Stimulated activated naive CD8-positive, alpha-beta T cell treated with anti-CD3 and anti-CD28 coated beads, Interleukin-15, Interleukin-2, amounts not matched to agents 100 ng/mL and 50 ng/mL, for 24 hours (primary cell): ENCODE data around the gene IPO11.
A peak's percentile ranks its signal among the peaks of the same experiment; 100 is the strongest.
"Not testable (repeated sequence)": the region's sequence is repeated elsewhere in the genome, so short reads cannot be mapped to it uniquely, and the experiment has no call there.

Source experiments
- H3K27ac Mint-ChIP-seq: one replicate; pipeline ENCODE4 v1.8.0; 2021; ENCODE audit warnings: mild to moderate bottlenecking, mixed read lengths
- H3K27me3 Mint-ChIP-seq: one replicate; pipeline ENCODE4 v1.8.0; 2021; ENCODE audit warnings: mixed read lengths
- H3K36me3 Mint-ChIP-seq: one replicate; pipeline ENCODE4 v1.8.0; 2021; ENCODE audit warnings: low read depth, mixed read lengths
- H3K4me1 Mint-ChIP-seq: one replicate; pipeline ENCODE4 v1.8.0; 2021; ENCODE audit warnings: low read depth, mixed read lengths
- H3K4me3 Mint-ChIP-seq: one replicate; pipeline ENCODE4 v1.8.0; 2021; ENCODE audit warnings: mild to moderate bottlenecking, mixed read lengths
- H3K9me3 Mint-ChIP-seq: one replicate; pipeline ENCODE4 v1.8.0; 2021; ENCODE audit warnings: mixed read lengths

The IPO11 gene

DNA sequence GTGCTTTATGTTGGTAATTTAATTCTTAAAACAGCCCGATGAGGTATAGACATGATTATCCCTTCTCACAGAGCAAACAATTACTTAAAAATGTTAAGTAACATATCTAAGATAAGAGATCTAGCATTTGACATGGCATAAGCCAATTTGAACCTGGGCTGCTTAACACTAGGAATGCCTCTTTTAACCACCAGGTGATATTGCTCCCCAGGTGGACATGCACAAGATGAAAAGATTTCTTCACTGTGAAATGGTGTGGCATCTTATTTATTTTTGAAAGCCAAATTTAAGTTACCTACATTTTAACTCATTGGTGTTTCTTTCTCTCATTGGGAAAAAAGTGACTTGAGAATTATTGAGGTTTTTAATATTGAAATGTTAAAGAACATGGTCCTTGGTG, 150.3 kb downstream of the IPO11 start:
- no peaks in the 10 kb centered on the region for H3K27me3 Mint-ChIP-seq
- peaks cover 61% of the 10 kb centered on the region for H3K36me3 Mint-ChIP-seq
- H3K4me3 Mint-ChIP-seq: no peak overlapping the region
- H3K4me1 Mint-ChIP-seq: no peaks in the 10 kb centered on the region
- H3K27ac Mint-ChIP-seq: no peak overlapping the region
- H3K9me3 Mint-ChIP-seq: peaks cover 17% of the 10 kb centered on the region

DNA sequence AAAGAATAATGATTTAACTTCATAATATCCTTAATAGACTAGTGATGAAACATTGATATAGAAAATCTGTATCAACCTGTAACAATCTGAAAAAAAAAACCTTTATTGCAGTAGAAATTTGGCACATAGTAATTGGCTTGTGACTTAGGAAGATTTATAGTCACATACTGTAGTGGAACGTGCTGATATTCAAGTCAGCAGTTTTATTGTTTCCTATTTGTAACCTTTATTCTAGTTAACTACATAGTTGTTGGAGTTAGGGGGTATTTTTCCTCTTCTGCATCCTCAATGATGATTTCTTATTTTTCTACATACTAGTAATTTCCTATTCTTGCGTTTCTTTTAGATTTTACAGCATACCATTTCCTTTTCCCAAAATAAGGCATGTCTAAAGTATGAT, 151.5 kb downstream of the IPO11 start:
- H3K4me3 Mint-ChIP-seq: no peak overlapping the region
- no peak overlapping the region for H3K27ac Mint-ChIP-seq
- H3K27me3 Mint-ChIP-seq: no peaks in the 10 kb centered on the region
- H3K4me1 Mint-ChIP-seq: peaks cover 7% of the 10 kb centered on the region
- H3K36me3 Mint-ChIP-seq: peaks cover 69% of the 10 kb centered on the region
- peaks cover 18% of the 10 kb centered on the region for H3K9me3 Mint-ChIP-seq

DNA sequence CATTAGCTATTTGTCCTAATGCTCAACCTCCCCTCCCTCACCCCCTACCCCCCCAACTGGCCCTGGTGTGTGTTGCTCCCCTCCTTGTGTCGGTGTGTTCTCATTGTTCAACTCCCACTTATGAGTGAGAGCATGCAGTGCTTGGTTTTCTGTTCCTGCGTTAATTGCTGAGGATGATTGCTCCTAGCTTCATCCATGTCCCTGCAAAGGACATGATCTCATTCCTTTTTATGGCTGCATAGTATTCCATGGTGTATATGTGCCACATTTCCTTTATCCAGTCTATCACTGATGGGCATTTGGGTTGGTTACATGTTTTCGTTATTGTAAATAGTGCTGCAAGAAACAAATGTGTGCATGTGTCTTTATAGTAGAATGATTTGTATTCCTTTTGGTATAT, 153.2 kb downstream of the IPO11 start:
- Mint-ChIP-seq H3K36me3 (peaks cover 67% of the 10 kb centered on the region), H3K4me1 (peaks cover 15% of the 10 kb centered on the region), H3K9me3 (peaks cover 18% of the 10 kb centered on the region)
- H3K27ac Mint-ChIP-seq, H3K27me3 Mint-ChIP-seq, H3K4me3 Mint-ChIP-seq: not testable (repeated sequence)

DNA sequence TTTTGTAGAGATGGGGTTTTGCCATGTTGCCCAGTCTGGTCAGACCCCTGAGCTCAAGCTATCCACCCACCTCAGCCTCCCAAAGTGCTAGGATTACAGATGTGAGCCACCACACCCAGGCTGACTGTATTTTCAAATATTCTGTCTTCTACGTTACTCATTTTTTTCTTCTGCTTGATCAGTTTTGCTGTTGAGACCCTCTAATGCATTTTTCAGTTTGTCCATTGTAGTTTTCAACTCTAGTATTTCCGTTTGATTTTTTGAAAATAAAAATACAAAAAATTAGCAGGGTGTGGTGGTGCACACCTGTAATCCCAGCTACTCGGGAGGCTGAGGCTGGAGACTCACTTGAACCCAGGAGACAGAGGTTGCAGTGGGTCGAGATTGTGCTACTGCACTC, 155.6 kb downstream of the IPO11 start:
- no peak overlapping the region for H3K27ac Mint-ChIP-seq
- no peak overlapping the region for H3K4me3 Mint-ChIP-seq
- peaks cover 66% of the 10 kb centered on the region for H3K36me3 Mint-ChIP-seq
- no peaks in the 10 kb centered on the region for H3K27me3 Mint-ChIP-seq
- H3K9me3 Mint-ChIP-seq: peaks cover 18% of the 10 kb centered on the region
- peaks cover 15% of the 10 kb centered on the region for H3K4me1 Mint-ChIP-seq

DNA sequence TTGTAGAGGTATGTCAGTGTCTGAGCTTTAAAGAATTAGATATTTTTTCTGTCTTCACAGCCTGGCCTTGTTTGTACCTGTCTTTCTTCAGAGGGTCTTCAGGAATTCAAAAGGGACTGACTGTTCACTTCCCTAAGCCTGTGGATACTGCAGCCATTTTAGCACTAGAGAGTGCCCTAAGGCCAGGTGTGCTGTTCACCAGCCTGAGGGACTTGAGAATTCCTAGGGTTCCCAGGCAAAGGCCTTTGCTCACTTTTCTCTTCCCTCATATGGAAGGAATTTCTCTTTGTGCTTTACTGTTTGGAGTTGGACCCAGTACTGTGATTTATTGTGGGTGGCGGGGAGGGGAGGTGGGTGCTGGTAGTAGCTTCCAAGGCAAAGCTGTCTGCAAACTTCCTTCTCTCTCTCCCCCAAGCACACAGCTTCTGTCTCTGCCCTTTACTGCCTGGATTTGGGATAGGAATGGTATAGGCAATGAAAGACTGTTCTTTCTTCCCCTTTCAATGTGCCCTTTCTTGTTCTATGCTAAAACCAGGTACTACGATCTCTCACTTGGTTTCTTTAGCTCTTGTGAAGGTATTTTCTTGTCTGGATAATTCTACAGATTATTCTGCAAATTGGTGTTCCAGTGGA, 156.4 kb downstream of the IPO11 start:
- peak overlapping the region; percentile 74 for H3K27ac Mint-ChIP-seq

DNA sequence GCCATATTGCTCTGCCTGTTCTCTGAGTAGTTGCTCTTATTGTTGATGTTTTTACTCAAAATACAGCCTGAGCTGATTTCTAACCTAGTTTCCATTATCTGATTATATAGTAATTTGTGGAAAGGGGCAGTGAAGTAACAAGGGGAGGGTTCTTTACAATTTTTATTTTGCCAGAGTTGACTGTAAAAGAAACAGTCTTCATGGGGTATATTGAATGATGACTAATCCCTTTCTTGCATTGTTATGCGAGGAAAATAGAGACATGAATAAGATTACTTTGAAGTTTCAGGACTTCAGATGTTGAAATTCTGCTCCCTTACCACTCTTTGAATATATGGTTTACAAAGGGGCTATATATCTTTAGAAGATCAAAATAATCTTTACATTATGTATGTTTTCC, 156.9 kb downstream of the IPO11 start:
- Mint-ChIP-seq H3K9me3 (peaks cover 18% of the 10 kb centered on the region), H3K4me1 (peaks cover 21% of the 10 kb centered on the region), H3K4me3 (no peak overlapping the region), H3K36me3 (peaks cover 59% of the 10 kb centered on the region), H3K27me3 (no peaks in the 10 kb centered on the region), H3K27ac (peak overlapping the region; percentile 74)

More for the DNA sequence above, 156.4 kb downstream of the IPO11 start:
- H3K4me3 Mint-ChIP-seq: no peak overlapping the region
- H3K9me3 Mint-ChIP-seq: peaks cover 18% of the 10 kb centered on the region
- H3K27me3 Mint-ChIP-seq: no peaks in the 10 kb centered on the region
- peaks cover 15% of the 10 kb centered on the region for H3K4me1 Mint-ChIP-seq
- H3K36me3 Mint-ChIP-seq: peaks cover 63% of the 10 kb centered on the region

DNA sequence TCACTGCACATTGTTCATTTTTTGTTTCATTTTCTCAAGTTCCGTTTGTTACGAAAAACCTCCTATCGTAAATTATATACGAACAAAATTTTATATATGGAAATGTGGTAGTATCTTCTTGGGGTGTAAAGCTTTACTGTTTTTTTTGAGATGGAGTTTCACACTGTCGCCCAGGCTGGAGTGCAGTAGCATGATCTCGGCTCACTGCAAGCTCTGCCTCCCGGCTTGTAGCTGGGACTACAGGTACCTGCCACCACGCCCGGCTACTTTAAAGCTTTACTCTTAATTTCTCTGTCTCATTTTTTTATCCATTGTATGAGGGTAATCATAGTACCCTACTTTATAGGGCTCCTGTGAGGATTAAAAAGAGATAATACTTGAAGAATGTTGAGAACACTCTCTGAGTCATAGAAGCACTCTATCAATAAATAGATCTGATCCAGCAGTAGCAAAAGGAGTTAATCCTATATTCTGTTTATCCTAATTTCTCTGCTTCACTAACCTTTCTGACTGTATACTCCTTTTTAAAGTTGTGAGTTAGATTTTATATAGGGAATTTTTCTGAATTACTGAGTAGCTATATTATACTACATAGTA, 160.5 kb downstream of the IPO11 start:
- Mint-ChIP-seq H3K4me1 (peaks cover 38% of the 10 kb centered on the region), H3K9me3 (no peaks in the 10 kb centered on the region), H3K27ac (no peak overlapping the region), H3K36me3 (peaks cover 36% of the 10 kb centered on the region), H3K27me3 (no peaks in the 10 kb centered on the region), H3K4me3 (no peak overlapping the region)

DNA sequence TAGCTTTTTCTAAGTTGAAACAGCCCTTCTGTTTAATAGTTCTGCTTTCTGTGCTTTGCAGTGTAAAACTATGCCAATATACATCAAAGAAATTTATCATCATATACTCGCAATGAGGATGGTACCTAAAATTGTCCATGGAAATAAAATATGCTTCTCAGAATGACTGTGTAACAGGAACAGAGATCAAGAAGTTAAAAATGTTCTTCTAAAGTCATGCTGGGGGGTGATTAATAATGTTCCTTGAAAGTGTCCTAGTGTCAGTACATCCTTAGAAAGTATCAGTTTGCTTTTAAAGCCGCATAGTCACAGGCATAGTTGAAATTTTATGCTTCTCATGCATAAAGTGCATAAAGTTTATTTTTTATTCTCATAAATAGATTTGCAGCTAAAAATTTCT, 162.0 kb downstream of the IPO11 start:
- Mint-ChIP-seq H3K9me3 (no peaks in the 10 kb centered on the region), H3K36me3 (peaks cover 22% of the 10 kb centered on the region), H3K27ac (no peak overlapping the region), H3K4me3 (no peak overlapping the region), H3K27me3 (no peaks in the 10 kb centered on the region), H3K4me1 (peaks cover 37% of the 10 kb centered on the region)

DNA sequence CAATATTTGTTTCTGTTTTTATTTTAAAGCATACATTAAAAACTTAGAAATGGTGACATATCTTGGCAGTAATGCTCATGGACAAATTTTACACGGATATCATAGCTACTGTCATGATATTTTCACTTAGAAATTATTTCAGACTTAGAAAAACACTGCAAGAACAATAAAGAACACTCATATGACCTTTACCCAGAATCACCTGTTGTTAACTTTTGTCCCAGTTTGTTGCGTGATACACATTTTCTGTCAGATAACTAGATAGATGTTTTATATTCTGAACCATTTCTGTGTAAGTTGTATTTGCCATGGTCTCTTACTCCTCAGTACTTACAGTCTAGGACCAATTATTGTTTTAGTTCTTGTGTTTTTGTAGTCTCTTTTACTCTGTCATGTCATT, 162.5 kb downstream of the IPO11 start:
- Mint-ChIP-seq H3K27me3 (no peaks in the 10 kb centered on the region), H3K9me3 (no peaks in the 10 kb centered on the region), H3K36me3 (peaks cover 22% of the 10 kb centered on the region), H3K4me3 (no peak overlapping the region), H3K4me1 (peaks cover 38% of the 10 kb centered on the region), H3K27ac (no peak overlapping the region)

DNA sequence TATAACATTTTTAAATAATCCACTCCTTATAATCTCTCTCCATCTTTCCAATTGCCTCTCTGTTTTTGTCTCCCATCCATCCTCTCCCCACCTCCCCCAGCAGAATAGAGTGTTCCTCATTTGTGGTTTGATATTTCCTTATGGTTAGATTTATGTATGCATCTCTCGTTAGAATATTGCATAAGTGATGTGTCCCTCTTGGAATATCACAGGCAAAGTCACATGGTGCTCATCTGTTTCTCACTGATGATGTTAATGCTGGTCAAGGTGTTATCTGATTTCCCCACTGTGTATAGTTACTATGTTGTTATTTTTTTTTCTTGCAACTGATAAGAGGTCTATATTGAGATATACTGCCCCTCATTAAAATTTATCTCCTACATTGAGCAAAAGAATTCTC, 162.9 kb downstream of the IPO11 start:
- no peak overlapping the region for H3K4me3 Mint-ChIP-seq
- H3K36me3 Mint-ChIP-seq: peaks cover 23% of the 10 kb centered on the region
- H3K4me1 Mint-ChIP-seq: peaks cover 38% of the 10 kb centered on the region
- H3K27me3 Mint-ChIP-seq: no peaks in the 10 kb centered on the region
- H3K27ac Mint-ChIP-seq: no peak overlapping the region
- H3K9me3 Mint-ChIP-seq: no peaks in the 10 kb centered on the region

DNA sequence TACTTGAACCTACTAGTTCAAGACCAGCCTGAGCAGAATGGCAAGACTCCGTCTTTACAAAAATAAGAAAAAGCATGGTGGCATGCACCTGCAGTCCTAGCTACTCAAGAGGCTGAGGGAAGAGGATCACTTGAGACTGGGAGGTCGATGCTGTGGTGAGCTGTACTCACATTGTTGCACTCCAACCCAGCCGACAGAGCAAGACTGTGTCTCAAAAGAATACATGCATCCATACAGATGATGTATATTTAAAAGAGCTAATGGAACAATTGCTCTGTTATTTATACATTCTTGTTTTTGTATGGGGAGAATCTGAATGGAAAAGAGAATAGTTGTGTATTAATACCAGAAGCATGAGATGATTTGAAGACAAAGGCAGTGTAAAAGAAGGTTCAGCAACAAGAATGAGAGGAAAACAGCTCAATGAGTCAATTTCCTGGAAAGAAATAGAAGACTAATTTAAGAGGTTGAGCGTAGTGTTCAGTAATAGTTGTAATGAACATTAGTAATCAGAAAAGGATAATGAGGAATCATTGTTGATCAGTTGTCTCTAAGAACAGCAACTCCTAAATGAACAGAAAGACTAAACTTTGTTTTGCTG, 164.1 kb downstream of the IPO11 start:
- peak overlapping the region; percentile 21 for H3K27ac Mint-ChIP-seq
- peaks cover 29% of the 10 kb centered on the region for H3K36me3 Mint-ChIP-seq
- no peaks in the 10 kb centered on the region for H3K9me3 Mint-ChIP-seq
- H3K4me3 Mint-ChIP-seq: no peak overlapping the region
- no peaks in the 10 kb centered on the region for H3K27me3 Mint-ChIP-seq
- peaks cover 38% of the 10 kb centered on the region for H3K4me1 Mint-ChIP-seq

DNA sequence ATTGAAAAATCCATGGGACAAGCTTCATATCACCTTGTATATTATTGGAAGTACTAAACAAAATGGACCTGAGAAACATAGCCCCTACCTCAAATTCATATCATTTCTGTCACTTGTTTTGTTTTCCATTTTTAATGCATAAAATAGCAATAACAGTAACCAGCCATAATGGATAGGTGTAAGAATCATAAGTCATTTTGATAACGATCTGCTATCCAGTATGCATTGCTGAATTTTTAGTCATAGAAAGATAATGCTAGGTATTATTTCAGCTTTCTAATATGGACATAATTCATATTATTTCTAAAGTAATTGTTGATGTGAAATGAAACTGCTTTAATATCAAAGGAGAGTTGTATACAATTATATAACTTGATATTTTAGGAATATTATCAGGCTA, 164.9 kb downstream of the IPO11 start:
- Mint-ChIP-seq H3K4me1 (peaks cover 38% of the 10 kb centered on the region), H3K4me3 (no peak overlapping the region), H3K27me3 (no peaks in the 10 kb centered on the region), H3K27ac (no peak overlapping the region), H3K9me3 (no peaks in the 10 kb centered on the region), H3K36me3 (peaks cover 26% of the 10 kb centered on the region)

DNA sequence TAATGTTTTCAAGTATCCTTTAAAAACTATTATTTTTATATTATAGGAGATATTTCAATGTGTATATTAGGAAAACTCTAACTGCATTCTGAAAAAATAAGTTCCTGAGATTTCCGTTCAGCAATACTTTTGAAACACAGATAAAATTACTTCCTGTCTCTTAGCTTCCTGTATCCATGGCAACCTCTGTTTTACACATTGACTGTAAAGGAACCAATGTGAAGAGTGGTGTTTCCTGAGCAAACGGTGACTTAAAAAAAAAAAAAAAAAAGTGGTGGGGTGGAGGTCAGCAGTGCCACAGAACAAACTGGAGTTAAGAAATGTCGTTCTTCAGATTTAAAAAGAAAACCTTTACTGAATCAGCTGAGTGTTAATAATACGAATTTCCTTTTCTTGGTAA, 166.0 kb downstream of the IPO11 start, which contains the start of gene LRRC70:
TSS of gene LRRC70 (plus strand) at position 280 of the 400 bp plus-strand sequence. CDS start 620 bp downstream, outside the sequence.
- Mint-ChIP-seq H3K36me3 (peaks cover 26% of the 10 kb centered on the region), H3K4me3 (peak within 1 kb of the TSS; percentile 15), H3K27ac (peak within 1 kb of the TSS; percentile 31), H3K27me3 (no peaks in the 10 kb centered on the region), H3K9me3 (no peaks in the 10 kb centered on the region), H3K4me1 (peaks cover 38% of the 10 kb centered on the region)

DNA sequence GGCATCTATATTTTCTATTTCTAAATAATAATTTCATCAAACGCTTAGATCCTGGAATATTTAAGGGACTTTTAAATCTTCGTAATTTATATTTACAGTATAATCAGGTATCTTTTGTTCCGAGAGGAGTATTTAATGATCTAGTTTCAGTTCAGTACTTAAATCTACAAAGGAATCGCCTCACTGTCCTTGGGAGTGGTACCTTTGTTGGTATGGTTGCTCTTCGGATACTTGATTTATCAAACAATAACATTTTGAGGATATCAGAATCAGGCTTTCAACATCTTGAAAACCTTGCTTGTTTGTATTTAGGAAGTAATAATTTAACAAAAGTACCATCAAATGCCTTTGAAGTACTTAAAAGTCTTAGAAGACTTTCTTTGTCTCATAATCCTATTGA, 167.2 kb downstream of the IPO11 start:
- Mint-ChIP-seq H3K36me3 (peaks cover 26% of the 10 kb centered on the region), H3K4me1 (peaks cover 31% of the 10 kb centered on the region), H3K27ac (no peak overlapping the region), H3K9me3 (no peaks in the 10 kb centered on the region), H3K27me3 (no peaks in the 10 kb centered on the region), H3K4me3 (no peak overlapping the region)

DNA sequence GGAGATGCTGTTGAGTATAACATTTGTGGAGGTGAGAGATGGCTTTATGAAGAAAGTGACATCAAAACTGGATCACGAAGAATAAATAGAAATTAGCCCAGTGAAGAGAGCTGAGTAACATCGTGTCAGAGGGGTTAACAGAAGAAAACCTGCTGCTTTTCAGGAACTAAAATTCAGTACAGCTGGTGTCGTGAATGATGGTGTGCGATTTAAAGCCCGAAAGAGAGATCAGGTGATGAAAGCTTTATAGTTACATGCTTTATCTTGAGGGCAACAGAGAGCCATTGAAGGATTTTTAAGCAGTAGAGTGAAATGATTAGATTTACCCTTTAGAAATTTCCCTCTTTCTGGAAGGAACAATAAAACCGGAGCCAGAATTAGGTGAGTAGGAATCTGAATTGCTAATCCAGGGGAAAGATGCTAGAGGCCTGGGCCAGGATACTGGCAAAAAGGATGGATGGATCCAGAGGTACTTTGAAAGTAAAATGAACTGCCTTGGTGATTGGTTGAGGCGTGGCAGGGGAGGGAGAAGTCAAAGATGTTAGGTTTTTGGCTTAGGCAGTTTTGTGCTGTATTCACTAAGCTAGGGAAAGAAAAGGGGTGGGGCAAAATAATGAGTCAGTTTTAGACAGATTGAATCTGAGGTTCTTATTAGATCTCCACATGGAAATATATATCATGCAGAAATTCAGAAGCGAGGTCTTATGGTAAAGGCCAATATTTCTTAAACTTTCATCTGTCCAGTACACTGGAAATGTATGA, 169.5 kb downstream of the IPO11 start:
- no peaks in the 10 kb centered on the region for H3K27me3 Mint-ChIP-seq
- no peak overlapping the region for H3K27ac Mint-ChIP-seq
- peaks cover 32% of the 10 kb centered on the region for H3K4me1 Mint-ChIP-seq
- H3K36me3 Mint-ChIP-seq: peaks cover 32% of the 10 kb centered on the region
- no peak overlapping the region for H3K4me3 Mint-ChIP-seq
- H3K9me3 Mint-ChIP-seq: no peaks in the 10 kb centered on the region
